GM19397 (cell line): ENCODE results near the gene SUCNR1.
"Not testable (repeated sequence)": the region's sequence is repeated elsewhere in the genome, so short reads cannot be mapped to it uniquely, and the experiment has no call there.

Source experiments
- ATAC-seq: cut with Tn5 transposase; IDR thresholded peaks from one replicate; pipeline ENCODE4 v1.9.1; 2021; ENCODE audit warnings: mild to moderate bottlenecking, moderate library complexity; ENCODE audit not compliant: unreplicated experiment

The SUCNR1 gene, protein sequence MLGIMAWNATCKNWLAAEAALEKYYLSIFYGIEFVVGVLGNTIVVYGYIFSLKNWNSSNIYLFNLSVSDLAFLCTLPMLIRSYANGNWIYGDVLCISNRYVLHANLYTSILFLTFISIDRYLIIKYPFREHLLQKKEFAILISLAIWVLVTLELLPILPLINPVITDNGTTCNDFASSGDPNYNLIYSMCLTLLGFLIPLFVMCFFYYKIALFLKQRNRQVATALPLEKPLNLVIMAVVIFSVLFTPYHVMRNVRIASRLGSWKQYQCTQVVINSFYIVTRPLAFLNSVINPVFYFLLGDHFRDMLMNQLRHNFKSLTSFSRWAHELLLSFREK

GRCh38 chr3:151873398-151873797, at the start of gene SUCNR1:
TSS of gene SUCNR1 (plus strand) at chr3:151873643. CDS start at chr3:151879893, 6,250 bp downstream.
- ATAC-seq = no peak

DNA sequence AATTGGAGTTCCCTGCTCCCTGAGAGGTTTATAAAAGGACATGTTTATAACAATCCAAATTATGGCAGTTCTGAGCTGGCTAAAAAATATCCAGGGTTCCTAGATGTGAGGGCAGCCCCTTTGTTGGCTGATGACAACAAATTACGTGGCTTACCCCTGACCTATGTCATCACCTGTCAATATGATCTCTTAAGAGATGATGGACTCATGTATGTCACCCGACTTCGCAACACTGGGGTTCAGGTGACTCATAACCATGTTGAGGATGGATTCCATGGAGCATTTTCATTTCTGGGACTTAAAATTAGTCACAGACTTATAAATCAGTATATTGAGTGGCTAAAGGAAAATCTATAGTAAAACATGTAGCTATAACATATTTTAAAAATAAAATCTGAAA, 45.6 kb upstream of the SUCNR1 start:
- no peak for ATAC-seq

- no peak for ATAC-seq
These were observed 37.5 kb upstream of the SUCNR1 start for GRCh38 chr3:151835751-151836525.

GRCh38 chr3:151837057-151837456, 36.4 kb upstream of the SUCNR1 start:
- ATAC-seq = no peak

DNA sequence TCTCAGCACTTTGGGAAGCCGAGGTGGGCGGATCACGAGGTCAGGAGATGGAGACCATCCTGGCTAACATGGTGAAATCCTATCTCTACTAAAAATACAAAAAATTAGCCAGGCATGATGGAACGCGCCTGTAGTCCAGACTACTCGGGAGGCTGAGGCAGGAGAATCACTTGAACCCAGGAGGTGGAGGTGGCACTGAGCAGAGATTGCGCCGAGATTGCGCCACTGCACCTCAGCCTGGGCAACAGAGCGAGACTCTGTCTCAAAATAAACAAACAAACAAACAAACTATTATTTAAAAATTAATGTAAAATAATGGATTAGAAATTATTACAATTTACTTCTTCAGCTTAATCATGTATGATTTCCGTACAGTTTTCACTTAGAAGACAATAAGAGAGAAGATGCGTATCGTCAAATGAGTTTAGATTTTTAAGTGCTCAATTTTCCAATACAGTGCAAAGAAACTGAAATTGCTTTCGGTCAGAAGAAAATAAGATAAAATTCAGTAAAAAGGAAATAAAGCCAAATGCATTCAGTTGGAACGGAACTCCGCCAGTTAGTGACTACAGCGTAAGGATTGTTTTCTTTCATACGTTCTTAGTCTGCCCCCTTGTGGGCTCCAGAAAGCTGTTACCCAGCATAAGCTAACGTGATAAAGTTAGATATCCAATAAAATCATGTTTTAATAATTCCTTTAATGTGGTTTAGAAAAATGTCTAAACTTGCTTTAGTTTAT, 34.7 kb upstream of the SUCNR1 start:
- ATAC-seq = no peak

GRCh38 chr3:151839313-151839631, 34.2 kb upstream of the SUCNR1 start:
- ATAC-seq = no peak

DNA sequence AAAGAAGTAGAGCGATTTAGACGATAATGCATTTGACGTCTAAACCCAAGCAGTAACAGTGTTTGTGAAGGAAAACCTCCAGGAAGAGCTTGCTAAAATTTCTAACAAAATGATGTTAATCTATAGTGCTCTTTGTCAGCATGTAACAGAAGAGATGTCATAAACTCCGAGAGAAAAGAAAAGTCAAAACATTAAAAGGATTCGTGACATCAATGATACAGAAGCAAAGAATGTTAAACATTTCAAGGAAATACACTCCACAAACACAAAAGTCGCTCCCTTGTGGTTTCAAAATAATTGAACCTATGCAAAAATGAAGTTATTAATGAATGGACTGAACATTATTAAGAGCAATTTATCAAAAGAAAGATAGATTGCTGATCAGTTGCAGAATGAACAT, 31.6 kb upstream of the SUCNR1 start:
- no peak for ATAC-seq

DNA sequence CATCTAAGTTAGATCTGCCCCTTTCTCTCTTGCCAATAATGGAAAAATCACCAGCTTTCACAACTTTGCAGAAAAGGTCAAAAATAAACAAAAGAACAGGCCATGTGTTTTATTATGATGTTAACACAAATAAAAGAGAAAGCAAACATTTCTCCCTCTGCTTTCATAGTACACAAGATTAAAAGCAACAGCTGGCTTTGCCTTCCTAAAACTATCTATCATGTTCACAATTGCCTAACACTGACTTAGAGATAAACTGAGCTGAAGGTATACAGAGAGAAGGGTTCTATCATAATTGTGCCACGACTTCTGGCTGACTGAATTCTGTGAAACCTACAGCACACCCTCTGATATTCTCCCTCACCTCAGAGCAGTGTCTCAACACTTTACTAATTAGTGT, 30.2 kb upstream of the SUCNR1 start:
- no peak for ATAC-seq

- ATAC-seq = no peak
These were observed 28.0 kb upstream of the SUCNR1 start for GRCh38 chr3:151845306-151845905.

DNA sequence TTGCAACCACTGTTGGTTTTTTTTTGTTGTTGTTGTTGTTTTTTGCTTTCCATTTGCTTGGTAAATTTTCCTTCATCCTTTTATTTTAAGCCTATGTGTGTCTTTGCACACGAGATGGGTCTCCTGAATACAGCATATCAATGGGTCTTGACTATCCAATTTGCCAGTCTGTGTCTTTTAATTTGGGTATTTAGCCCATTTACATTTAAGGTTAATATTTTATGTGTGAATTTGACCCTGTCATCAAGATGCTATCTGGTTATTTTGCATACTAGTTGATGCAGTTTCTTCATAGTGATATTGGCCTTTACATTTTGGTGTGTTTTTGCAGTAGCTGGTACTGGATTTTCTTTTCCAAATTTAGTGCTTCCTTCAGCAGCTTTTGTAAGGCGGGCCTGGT, 23.4 kb upstream of the SUCNR1 start:
- ATAC-seq = not testable (repeated sequence)

DNA sequence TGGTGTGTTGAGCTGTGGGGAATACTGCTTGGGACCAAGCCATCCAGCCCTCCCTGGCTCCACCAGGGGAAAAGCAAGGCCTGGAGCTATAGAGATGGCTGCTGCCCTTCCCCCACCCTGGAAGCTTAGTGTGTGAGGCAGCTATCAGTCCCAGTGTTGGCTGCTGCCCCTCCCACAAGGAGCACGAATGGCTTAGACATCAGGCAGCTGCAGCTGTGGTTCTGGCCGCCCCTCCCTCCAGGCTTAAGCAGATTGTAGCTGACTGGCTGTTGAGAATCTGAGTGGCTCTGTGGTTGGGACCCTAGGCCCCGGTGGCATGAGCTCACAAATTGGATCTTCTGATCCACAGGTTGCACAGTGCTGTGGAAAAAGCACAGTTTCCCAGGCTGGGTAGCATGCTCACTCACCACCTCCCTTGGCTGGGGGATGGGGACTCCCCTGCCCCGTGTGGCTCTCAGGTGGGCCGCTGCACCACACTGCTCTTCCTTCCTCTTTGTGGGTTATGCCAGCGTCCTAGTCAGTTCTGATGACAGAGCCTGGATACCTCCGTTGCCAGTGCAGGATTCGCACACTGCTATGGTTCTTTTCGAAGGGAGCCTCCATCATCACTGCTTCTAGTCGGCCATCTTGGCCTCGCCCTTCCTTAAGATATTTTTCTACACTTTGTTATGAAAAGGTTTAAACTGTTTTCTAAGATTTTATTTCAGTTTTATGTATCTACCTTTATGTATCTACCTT, 21.2 kb upstream of the SUCNR1 start:
- ATAC-seq = no peak

GRCh38 chr3:151856118-151856517, 17.3 kb upstream of the SUCNR1 start:
- ATAC-seq = no peak

DNA sequence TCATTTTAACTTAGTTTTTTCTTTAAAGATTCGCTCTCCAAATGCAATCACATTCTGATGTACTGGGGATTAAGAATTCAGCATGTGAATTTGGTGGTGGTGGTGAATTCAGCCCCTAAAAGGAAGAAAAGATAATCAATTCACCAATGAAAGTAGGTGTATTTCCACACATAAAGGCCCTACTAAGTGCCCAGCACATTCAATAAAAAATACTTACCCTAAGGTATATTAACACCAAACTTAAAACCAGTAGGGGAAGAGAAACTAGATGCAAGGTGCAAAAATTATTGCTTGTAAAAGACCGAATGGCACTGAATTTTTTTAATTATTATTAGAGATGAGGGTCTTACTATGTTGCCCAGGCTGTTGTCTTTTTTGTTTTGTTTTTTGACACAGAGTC, 16.8 kb upstream of the SUCNR1 start:
- no peak for ATAC-seq

DNA sequence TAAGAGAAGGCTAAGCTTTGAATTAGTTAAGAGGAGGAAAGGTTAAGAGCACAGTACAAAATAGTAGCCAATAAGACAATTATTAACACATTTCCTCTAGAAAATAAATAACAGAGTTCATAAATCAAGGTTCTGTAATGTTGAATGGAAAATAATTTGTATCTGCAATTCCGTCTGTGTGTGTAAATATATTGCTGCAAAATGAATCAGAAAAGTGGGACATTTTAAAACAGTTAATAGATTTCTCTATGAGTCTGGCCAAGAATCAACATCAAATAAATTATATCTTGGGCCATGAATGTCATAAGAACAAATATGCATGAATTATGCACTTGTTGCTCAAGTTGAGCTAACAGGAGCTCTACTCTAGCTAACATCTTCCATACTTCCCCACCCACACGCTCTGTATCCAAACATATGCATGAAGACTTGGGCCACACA, 14.2 kb upstream of the SUCNR1 start:
- ATAC-seq = no peak

GRCh38 chr3:151859905-151860304, 13.5 kb upstream of the SUCNR1 start:
- no peak for ATAC-seq

- ATAC-seq = no peak
These were observed 9.8 kb upstream of the SUCNR1 start for GRCh38 chr3:151863611-151864010.

DNA sequence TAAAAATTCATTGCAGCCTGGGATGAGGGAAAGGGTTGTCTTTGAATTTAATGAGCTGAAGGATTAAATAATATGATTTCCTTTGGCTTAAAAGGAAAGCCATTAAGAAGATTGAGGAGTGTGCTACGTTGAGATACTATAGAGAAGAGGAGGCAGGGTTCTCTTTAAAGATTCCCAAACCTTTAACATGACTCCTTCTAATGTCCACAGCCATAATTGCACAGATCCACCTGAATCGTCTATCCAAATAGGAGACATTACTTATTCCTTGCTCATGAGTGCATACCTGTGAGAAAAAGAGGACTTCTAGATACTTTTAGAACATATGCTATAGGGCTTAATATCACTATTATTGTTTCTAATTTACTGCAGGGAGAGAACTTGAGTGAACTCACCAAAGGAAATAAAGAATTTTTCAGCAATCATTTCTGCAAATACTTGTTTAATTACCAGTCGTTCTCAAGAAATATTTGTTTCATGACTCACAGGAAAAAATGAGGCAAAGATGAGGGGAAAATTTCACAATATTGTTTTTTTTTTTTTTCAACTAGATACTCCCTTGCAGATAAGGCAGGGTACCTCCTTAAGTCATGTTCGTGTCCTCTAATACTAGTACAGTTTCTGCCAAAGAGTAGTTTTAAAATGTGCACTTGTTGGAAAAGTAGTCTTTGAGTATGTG, 8.9 kb upstream of the SUCNR1 start:
- no peak for ATAC-seq

- ATAC-seq = no peak
These were observed 6.6 kb upstream of the SUCNR1 start for GRCh38 chr3:151866711-151867410.

- ATAC-seq = no peak
These were observed 5.8 kb upstream of the SUCNR1 start for GRCh38 chr3:151867666-151868065.
